Measurements from ENCODE around the gene CNOT11. TPM values are rescaled to one million over a fixed set of nuclear protein-coding genes. Genes with fewer than 3 reads are reported as not detected.

CNOT11 gene
- total RNA-seq, 1 experiment from 2014 or later: 60.6 TPM

DNA sequence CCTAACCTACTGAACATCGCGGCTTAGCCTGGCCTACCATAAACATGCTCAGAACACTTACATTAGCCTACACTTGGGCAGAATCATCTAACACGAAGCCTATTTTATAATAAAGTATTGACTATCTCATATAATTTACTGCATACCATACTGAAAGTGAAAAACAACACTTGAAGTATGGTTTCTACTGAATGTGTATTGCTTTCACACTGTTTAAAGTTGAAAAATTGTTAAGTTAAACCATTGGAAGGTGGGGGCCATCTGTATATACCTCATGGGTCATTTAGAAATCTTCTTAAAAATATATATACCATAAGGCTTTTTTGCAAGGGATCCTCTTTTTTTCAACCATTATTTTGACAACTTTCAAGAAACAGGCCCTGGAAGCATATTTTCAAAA is 39.3 kb downstream of the CNOT11 start:
- no peak overlapping the region for H3K4me2 ChIP-seq
- no peak overlapping the region for H3K27ac ChIP-seq
- H3K9me3 ChIP-seq (ENCODE audit: insufficient read depth, low read depth): no peaks in the 10 kb centered on the region
- H3K27me3 ChIP-seq (ENCODE audit: insufficient read depth, low read depth): no peaks in the 10 kb centered on the region
- no peak for DNase-seq
- ChIA-PET CTCF (no interaction called here), POLR2A (ENCODE audit: unreplicated experiment) (no interaction called here)
- peaks cover 43% of the 10 kb centered on the region for H4K20me1 ChIP-seq (ENCODE audit: insufficient read depth)
- TF ChIP-seq, protein P1, sequence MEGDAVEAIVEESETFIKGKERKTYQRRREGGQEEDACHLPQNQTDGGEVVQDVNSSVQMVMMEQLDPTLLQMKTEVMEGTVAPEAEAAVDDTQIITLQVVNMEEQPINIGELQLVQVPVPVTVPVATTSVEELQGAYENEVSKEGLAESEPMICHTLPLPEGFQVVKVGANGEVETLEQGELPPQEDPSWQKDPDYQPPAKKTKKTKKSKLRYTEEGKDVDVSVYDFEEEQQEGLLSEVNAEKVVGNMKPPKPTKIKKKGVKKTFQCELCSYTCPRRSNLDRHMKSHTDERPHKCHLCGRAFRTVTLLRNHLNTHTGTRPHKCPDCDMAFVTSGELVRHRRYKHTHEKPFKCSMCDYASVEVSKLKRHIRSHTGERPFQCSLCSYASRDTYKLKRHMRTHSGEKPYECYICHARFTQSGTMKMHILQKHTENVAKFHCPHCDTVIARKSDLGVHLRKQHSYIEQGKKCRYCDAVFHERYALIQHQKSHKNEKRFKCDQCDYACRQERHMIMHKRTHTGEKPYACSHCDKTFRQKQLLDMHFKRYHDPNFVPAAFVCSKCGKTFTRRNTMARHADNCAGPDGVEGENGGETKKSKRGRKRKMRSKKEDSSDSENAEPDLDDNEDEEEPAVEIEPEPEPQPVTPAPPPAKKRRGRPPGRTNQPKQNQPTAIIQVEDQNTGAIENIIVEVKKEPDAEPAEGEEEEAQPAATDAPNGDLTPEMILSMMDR (conservative IDR thresholded peaks at IDR 0.05): no peak
- TF ChIP-seq EZH2 (IDR thresholded peaks at IDR 0.05; ENCODE audit: low read depth): no peak
- H3K4me1 ChIP-seq (replicated peaks; ENCODE audit: insufficient read depth): 0 out of 2 replicates have a peak, but pooled peaks cover 5% of the 10 kb centered on the region
- peaks cover 47% of the 10 kb centered on the region for H3K36me3 ChIP-seq (ENCODE audit: low read depth)
- intact Hi-C loops (cut with micrococcal nuclease; ENCODE audit: unreplicated experiment): no loop called here
- no peak overlapping the region for H2AFZ ChIP-seq
- no peaks in the 10 kb centered on the region for H3K9me2 ChIP-seq (ENCODE audit: insufficient read depth)
- no peak overlapping the region for H3K4me3 ChIP-seq
- peaks cover 75% of the 10 kb centered on the region for H3K79me2 ChIP-seq (ENCODE audit: low read depth)
- no TSS peak for BruUV-seq (replicated peaks)
- H3F3A ChIP-seq (ENCODE audit: insufficient read depth, low read depth): peaks cover 37% of the 10 kb centered on the region

DNA sequence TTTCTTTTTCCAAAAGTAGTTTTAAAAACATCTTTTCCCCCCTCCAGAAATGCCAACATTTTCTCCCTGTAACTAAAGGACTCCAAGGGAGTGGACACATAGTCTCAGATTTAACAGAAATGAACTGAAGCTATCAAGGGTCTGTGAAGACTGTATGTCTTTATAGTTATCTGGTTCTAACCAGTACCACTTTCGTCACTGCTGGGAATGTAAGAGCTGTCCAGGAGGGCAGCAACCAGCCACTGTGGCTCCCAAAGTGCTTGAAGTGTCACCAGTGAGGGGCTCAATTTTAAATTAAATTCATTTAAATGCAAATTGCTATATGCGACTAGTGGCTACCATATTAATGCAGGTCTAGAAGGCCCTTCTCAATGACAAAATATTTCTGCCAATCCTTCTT is 40.9 kb downstream of the CNOT11 start:
- Histone ChIP-seq H3K9me3 (ENCODE audit: insufficient read depth, low read depth) (no peaks in the 10 kb centered on the region), H4K20me1 (ENCODE audit: insufficient read depth) (peaks cover 56% of the 10 kb centered on the region), H3K27me3 (ENCODE audit: insufficient read depth, low read depth) (no peaks in the 10 kb centered on the region), H3K9me2 (ENCODE audit: insufficient read depth) (no peaks in the 10 kb centered on the region), H3K4me3 (no peak overlapping the region), H3F3A (ENCODE audit: insufficient read depth, low read depth) (peaks cover 39% of the 10 kb centered on the region), H3K4me1 (replicated peaks; ENCODE audit: insufficient read depth) (0 out of 2 replicates have a peak, but pooled peaks cover 5% of the 10 kb centered on the region), H2AFZ (no peak overlapping the region), H3K36me3 (ENCODE audit: low read depth) (peaks cover 50% of the 10 kb centered on the region), H3K79me2 (ENCODE audit: low read depth) (peaks cover 83% of the 10 kb centered on the region), H3K4me2 (no peak overlapping the region), H3K27ac (no peak overlapping the region)
- intact Hi-C loops (cut with micrococcal nuclease; ENCODE audit: unreplicated experiment): no loop called here
- TF ChIP-seq EZH2 (IDR thresholded peaks at IDR 0.05; ENCODE audit: low read depth): no peak
- TF ChIP-seq, protein P1 (conservative IDR thresholded peaks at IDR 0.05): no peak
- ChIA-PET POLR2A (ENCODE audit: unreplicated experiment) (no interaction called here), CTCF (interaction anchor here (0.7 kb wide), 1 partner anchor 94 kb away, joined by 9 read pairs; no protein-coding TSS in a partner anchor)
- no peak for DNase-seq
- BruUV-seq (replicated peaks): no TSS peak

DNA sequence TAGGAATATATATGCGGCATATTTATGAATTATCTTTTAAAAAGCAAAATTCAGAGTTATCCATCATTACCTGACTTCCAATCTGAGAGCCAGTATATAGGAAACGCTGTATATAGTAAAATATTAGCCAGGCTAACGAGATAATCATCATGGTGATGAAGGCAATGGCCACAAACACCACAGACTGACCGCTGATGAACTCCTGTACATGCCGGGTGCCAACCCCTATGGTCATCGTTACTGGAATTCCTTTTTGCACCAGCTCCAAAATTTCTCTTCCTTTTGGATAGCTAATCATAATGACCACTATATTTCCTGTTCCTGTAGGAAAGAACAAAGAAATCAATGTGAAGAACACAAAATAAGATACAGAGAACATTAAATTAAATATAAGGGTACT is 42.2 kb downstream of the CNOT11 start:
- Histone ChIP-seq H3K4me1 (replicated peaks; ENCODE audit: insufficient read depth) (0 out of 2 replicates have a peak, but pooled peaks cover 6% of the 10 kb centered on the region), H4K20me1 (ENCODE audit: insufficient read depth) (peaks cover 69% of the 10 kb centered on the region), H3K79me2 (ENCODE audit: low read depth) (peaks cover 94% of the 10 kb centered on the region), H3F3A (ENCODE audit: insufficient read depth, low read depth) (peaks cover 39% of the 10 kb centered on the region), H3K9me2 (ENCODE audit: insufficient read depth) (no peaks in the 10 kb centered on the region), H2AFZ (no peak overlapping the region), H3K27ac (no peak overlapping the region), H3K4me3 (no peak overlapping the region), H3K27me3 (ENCODE audit: insufficient read depth, low read depth) (no peaks in the 10 kb centered on the region), H3K4me2 (no peak overlapping the region), H3K9me3 (ENCODE audit: insufficient read depth, low read depth) (no peaks in the 10 kb centered on the region), H3K36me3 (ENCODE audit: low read depth) (peaks cover 55% of the 10 kb centered on the region)
- CTCF ChIA-PET: no interaction called here
- no peak for DNase-seq
- TF ChIP-seq, protein P1 (conservative IDR thresholded peaks at IDR 0.05): no peak
- no peak for TF ChIP-seq EZH2 (IDR thresholded peaks at IDR 0.05; ENCODE audit: low read depth)
- intact Hi-C loops (cut with micrococcal nuclease; ENCODE audit: unreplicated experiment): no loop called here
- POLR2A ChIA-PET (ENCODE audit: unreplicated experiment): interaction anchor here (0.5 kb wide), 1 partner anchor 28 kb away, joined by 6 read pairs; no protein-coding TSS in a partner anchor
- BruUV-seq (replicated peaks): no TSS peak
